ENCODE measurements around the gene PNMA5.
"Not testable (repeated sequence)": the region's sequence is repeated elsewhere in the genome, so short reads cannot be mapped to it uniquely, and the experiment has no call there.

GRCh38 chrX:153026501-153026900, 32.6 kb upstream of the PNMA5 start:
- TF ChIP-seq EGR1 (IDR thresholded peaks at IDR 0.05; ENCODE audit: low read depth in 2 of 2); CTCF (IDR thresholded peaks at IDR 0.05; ENCODE audit: low read depth, low read length, missing input control); REST (IDR thresholded peaks at IDR 0.05); HNF4G (IDR thresholded peaks at IDR 0.05); JUND (IDR thresholded peaks at IDR 0.05); RAD21 (IDR thresholded peaks at IDR 0.05); MAX (IDR thresholded peaks at IDR 0.05): not testable (repeated sequence)

Measured in liver (tissue), 3 donors.